Neural cell (in vitro differentiated cells): ENCODE data around the gene NOP9. TPM values are rescaled to one million over a fixed set of nuclear protein-coding genes. Genes with fewer than 3 reads are reported as not detected.

Experiments used
- H2AFZ ChIP-seq: fragments of 200-600, 300-800 bp; sonication (generic), shearing (Covaris generic); 2 replicates; pipeline ENCODE4 v1.6.0; 2014; ENCODE audit warnings: low read depth, mild to moderate bottlenecking, antibody characterized with exemption, low read length, moderate library complexity
- H3F3A ChIP-seq: fragments of 200-600 bp; shearing (Covaris generic); 2 replicates; pipeline ENCODE4 v1.6.1; 2016; ENCODE audit warnings: mild to moderate bottlenecking, moderate library complexity, mixed read lengths, antibody characterized with exemption, low read length; ENCODE audit not compliant: insufficient read depth, poor library complexity, severe bottlenecking
- H3K27ac ChIP-seq: fragments of 200-600, 300-800 bp; sonication (generic), shearing (Covaris generic); 2 replicates; pipeline ENCODE4 v1.5.1; 2014; ENCODE audit warnings: mild to moderate bottlenecking, low read length, moderate library complexity
- H3K27me3 ChIP-seq: fragments of 300-800, 200-600 bp; sonication (generic), shearing (Covaris generic); 2 replicates; pipeline ENCODE4 v1.6.0; 2014; ENCODE audit warnings: mild to moderate bottlenecking, low read depth, low read length, moderate library complexity; ENCODE audit not compliant: insufficient read depth
- H3K36me3 ChIP-seq: fragments of 300-800, 200-600 bp; sonication (generic), shearing (Covaris generic); 2 replicates; pipeline ENCODE4 v1.5.1; 2014; ENCODE audit warnings: mild to moderate bottlenecking, antibody characterized with exemption, low read length, moderate library complexity; ENCODE audit not compliant: insufficient read depth
- H3K4me2 ChIP-seq: fragments of 300-800, 200-600 bp; sonication (generic), shearing (Covaris generic); 2 replicates; pipeline ENCODE4 v1.6.0; 2014; ENCODE audit warnings: mild to moderate bottlenecking, low read length
- H3K4me3 ChIP-seq: fragments of 300-800, 200-600 bp; sonication (generic), shearing (Covaris generic); 2 replicates; pipeline ENCODE4 v1.5.1; 2014; ENCODE audit warnings: mild to moderate bottlenecking, low read length, moderate library complexity
- H3K79me2 ChIP-seq: fragments of 200-600 bp; shearing (Covaris generic); replicated peaks from 2 replicates; pipeline ENCODE4 v1.6.0; 2014; ENCODE audit warnings: mild to moderate bottlenecking, low read length, moderate library complexity; ENCODE audit not compliant: insufficient read depth
- H3K9ac ChIP-seq: fragments of 300-800, 200-600 bp; sonication (generic), shearing (Covaris generic); 2 replicates; pipeline ENCODE4 v1.6.1; 2016; ENCODE audit warnings: mild to moderate bottlenecking, low read length, mixed read lengths
- H3K9me2 ChIP-seq: fragments of 200-600 bp; shearing (Covaris generic); 2 replicates; pipeline ENCODE4 v1.6.1; 2016; ENCODE audit warnings: mild to moderate bottlenecking, low read length, mixed read lengths; ENCODE audit not compliant: insufficient read depth
- H3K9me3 ChIP-seq: fragments of 200-600, 300-800 bp; sonication (generic), shearing (Covaris generic); 2 replicates; pipeline ENCODE4 v1.6.1; 2016; ENCODE audit warnings: mild to moderate bottlenecking, mixed run types, low read length, moderate library complexity, mixed read lengths
- H4K20me1 ChIP-seq: fragments of 200-600 bp; shearing (Covaris generic); 2 replicates; pipeline ENCODE4 v1.6.1; 2016; ENCODE audit warnings: mild to moderate bottlenecking, mixed run types; ENCODE audit not compliant: insufficient read depth
- EP300 ChIP-seq: fragments of 450-650 bp; conservative IDR thresholded peaks from 2 replicates; pipeline ENCODE4 v1.6.1; 2014; ENCODE audit warnings: antibody characterized with exemption, mild to moderate bottlenecking, moderate library complexity; ENCODE audit not compliant: poor library complexity, severe bottlenecking
- EZH2 ChIP-seq: fragments of 200-600, 300-800 bp; shearing (Covaris generic), sonication (generic); IDR thresholded peaks from 2 replicates; pipeline ENCODE4 v1.6.1; 2014; ENCODE audit warnings: antibody characterized with exemption, low read length, borderline replicate concordance, mild to moderate bottlenecking; ENCODE audit not compliant: insufficient read depth, poor library complexity, severe bottlenecking
- MXI1 ChIP-seq: fragments of 450-650 bp; conservative IDR thresholded peaks from 2 replicates; pipeline ENCODE4 v1.6.1; 2014; ENCODE audit warnings: antibody characterized with exemption, mild to moderate bottlenecking; ENCODE audit not compliant: poor library complexity, severe bottlenecking
- POLR2AphosphoS5 ChIP-seq: IDR thresholded peaks from 2 replicates; pipeline ENCODE4 v1.6.1; 2012
- RAD21 ChIP-seq: fragments of 450-650 bp; conservative IDR thresholded peaks from 2 replicates; pipeline ENCODE4 v1.6.1; 2014; ENCODE audit warnings: antibody characterized with exemption, mild to moderate bottlenecking, moderate library complexity
- SMC3 ChIP-seq: fragments of 450-650 bp; conservative IDR thresholded peaks from 2 replicates; pipeline ENCODE4 v1.6.1; 2014; ENCODE audit warnings: antibody characterized with exemption, mild to moderate bottlenecking, moderate library complexity; ENCODE audit not compliant: poor library complexity
- TAF1 ChIP-seq: IDR thresholded peaks from 2 replicates; pipeline ENCODE4 v1.6.1; 2012; ENCODE audit warnings: low read depth
- polyA plus RNA-seq: library from polyadenylated mRNA; depleted of rRNA; stranded (reverse); fragments of >200 nt; gene quantifications from 2 replicates; pipeline ENCODE4 v1.2.3, GENCODE V29; 2014
- TF ChIP-seq, protein P1 (sequence below): IDR thresholded peaks from 2 replicates; pipeline ENCODE4 v1.6.1; 2012; ENCODE audit warnings: borderline replicate concordance
- TF ChIP-seq, protein P2 (sequence below): fragments of 450-650 bp; IDR thresholded peaks from 2 replicates; pipeline ENCODE4 v1.5.1; 2014; ENCODE audit warnings: antibody characterized with exemption, mild to moderate bottlenecking, moderate library complexity; ENCODE audit not compliant: poor library complexity, severe bottlenecking

Gene NOP9
- polyA plus RNA-seq, 1 donor from 2014 or later, result 13.0 TPM

DNA sequence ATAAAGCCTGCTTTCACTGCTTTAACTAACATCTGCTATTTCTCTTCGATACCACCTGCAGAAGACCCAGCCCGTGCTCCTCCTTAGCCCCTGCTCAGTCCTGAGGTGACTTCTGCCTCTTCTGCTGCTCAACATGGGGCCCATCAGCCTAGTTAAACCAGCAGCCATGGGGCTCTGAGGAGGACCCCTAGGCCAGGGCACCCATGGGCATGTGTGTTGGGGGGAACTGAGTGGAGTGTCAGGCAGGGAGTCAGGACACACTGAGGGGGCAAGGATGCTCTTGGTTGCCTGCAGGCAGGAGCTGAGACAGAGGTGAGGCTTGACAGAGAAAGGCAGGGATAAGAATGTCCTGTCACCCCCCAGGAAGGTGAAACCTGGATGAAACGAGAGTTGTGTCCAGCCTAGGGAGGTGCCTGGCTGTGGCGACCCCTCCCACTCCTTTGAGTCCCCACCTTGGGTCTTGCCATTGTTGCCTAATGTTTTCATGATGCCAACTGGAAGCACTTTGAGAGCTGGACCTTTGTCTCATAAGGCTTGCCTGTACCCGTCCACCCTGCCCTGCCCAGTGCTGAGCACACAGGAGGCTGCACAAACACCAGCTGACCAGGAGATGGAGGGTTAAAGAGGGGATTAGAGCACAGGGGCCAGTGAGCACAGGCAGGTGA lies 15.7 kb upstream of the NOP9 start:
- Histone ChIP-seq H3K4me2 (no peak overlapping the region), H3K9me3 (no peaks in the 10 kb centered on the region), H3K9ac (no peak overlapping the region), H3K9me2 (no peaks in the 10 kb centered on the region), H3K4me3 (no peak overlapping the region), H3K79me2 (no peaks in the 10 kb centered on the region), H4K20me1 (no peaks in the 10 kb centered on the region), H2AFZ (no peak overlapping the region), H3K36me3 (no peaks in the 10 kb centered on the region), H3K27ac (no peak overlapping the region), H3F3A (no peaks in the 10 kb centered on the region), H3K27me3 (no peaks in the 10 kb centered on the region)
- TF ChIP-seq POLR2AphosphoS5, result no peak
- TF ChIP-seq EZH2, result no peak
- TF ChIP-seq, protein P1, sequence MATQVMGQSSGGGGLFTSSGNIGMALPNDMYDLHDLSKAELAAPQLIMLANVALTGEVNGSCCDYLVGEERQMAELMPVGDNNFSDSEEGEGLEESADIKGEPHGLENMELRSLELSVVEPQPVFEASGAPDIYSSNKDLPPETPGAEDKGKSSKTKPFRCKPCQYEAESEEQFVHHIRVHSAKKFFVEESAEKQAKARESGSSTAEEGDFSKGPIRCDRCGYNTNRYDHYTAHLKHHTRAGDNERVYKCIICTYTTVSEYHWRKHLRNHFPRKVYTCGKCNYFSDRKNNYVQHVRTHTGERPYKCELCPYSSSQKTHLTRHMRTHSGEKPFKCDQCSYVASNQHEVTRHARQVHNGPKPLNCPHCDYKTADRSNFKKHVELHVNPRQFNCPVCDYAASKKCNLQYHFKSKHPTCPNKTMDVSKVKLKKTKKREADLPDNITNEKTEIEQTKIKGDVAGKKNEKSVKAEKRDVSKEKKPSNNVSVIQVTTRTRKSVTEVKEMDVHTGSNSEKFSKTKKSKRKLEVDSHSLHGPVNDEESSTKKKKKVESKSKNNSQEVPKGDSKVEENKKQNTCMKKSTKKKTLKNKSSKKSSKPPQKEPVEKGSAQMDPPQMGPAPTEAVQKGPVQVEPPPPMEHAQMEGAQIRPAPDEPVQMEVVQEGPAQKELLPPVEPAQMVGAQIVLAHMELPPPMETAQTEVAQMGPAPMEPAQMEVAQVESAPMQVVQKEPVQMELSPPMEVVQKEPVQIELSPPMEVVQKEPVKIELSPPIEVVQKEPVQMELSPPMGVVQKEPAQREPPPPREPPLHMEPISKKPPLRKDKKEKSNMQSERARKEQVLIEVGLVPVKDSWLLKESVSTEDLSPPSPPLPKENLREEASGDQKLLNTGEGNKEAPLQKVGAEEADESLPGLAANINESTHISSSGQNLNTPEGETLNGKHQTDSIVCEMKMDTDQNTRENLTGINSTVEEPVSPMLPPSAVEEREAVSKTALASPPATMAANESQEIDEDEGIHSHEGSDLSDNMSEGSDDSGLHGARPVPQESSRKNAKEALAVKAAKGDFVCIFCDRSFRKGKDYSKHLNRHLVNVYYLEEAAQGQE, result no peak
- TF ChIP-seq SMC3, result no peak
- TF ChIP-seq, protein P2, sequence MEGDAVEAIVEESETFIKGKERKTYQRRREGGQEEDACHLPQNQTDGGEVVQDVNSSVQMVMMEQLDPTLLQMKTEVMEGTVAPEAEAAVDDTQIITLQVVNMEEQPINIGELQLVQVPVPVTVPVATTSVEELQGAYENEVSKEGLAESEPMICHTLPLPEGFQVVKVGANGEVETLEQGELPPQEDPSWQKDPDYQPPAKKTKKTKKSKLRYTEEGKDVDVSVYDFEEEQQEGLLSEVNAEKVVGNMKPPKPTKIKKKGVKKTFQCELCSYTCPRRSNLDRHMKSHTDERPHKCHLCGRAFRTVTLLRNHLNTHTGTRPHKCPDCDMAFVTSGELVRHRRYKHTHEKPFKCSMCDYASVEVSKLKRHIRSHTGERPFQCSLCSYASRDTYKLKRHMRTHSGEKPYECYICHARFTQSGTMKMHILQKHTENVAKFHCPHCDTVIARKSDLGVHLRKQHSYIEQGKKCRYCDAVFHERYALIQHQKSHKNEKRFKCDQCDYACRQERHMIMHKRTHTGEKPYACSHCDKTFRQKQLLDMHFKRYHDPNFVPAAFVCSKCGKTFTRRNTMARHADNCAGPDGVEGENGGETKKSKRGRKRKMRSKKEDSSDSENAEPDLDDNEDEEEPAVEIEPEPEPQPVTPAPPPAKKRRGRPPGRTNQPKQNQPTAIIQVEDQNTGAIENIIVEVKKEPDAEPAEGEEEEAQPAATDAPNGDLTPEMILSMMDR, result no peak
- TF ChIP-seq TAF1, result no peak
- no peak for TF ChIP-seq EP300
- TF ChIP-seq MXI1, result no peak
- no peak for TF ChIP-seq RAD21

DNA sequence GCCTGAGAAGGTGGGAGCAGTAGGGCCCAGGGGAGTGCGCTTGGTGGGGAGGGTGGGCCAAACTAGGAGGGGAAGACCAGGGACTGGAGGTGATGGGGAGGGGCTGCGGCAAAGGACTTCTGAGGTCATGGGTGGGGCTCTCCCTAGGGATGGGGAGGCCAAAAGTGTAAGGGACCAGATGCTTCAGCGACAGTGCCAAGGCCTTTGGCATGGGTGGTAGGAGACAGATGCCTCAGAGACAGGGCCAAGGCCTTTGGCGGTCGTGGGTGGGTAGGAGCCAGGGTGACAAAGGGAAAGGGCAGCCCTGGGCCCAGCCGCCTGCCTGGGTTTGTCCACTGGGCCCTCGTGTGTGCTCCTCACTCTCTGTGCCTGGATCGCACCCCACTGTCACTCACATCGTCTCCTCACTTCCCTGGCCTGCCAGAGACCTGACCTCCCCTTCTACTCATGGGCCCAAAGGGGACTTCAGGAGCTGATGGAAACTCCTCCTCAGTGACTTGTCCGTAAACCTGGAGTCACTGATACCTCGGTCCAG lies 15.1 kb upstream of the NOP9 start:
- Histone ChIP-seq H3K4me3 (no peak overlapping the region), H2AFZ (no peak overlapping the region), H3K27me3 (no peaks in the 10 kb centered on the region), H3K36me3 (no peaks in the 10 kb centered on the region), H3F3A (no peaks in the 10 kb centered on the region), H3K9me3 (no peaks in the 10 kb centered on the region), H3K79me2 (no peaks in the 10 kb centered on the region), H3K9ac (no peak overlapping the region), H3K9me2 (no peaks in the 10 kb centered on the region), H3K4me2 (no peak overlapping the region), H4K20me1 (no peaks in the 10 kb centered on the region), H3K27ac (no peak overlapping the region)
- TF ChIP-seq TAF1 (no peak), SMC3 (no peak), MXI1 (no peak), RAD21 (no peak)
- TF ChIP-seq, protein P2, result no peak
